Stimulated activated CD4-positive, alpha-beta T cell treated with anti-CD3 and anti-CD28 coated beads, Interleukin-1b, Interleukin-23, amount 100 ng/mL, for 24 hours (primary cell): ENCODE measurements around the gene CUBN.

ENCODE experiments used
- DNase-seq, 4 experiments: peaks; one replicate each; pipeline ENCODE4 v3.0.0-alpha.2; 2020; ENCODE audit warnings: low read depth in 4 of 4, low spot score in 1 of 4

The CUBN gene

DNA sequence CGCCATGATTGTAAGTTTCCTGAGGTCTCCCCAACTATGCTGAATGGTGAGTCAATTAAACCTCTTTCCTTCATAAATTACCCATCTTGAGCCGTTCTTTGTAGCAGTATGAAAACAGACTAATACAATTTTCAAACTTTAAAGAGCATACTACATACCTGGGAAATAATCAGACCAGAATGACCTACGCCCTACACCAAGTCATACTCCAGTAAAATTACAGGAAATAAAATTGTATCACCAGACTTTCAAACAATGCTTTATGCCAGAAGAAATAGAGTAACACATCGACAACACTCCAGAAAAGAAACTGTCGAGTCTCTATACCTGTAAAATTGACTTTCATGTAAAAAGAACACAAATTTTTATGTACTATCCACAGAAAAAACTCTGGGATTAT lies 331.0 kb downstream of the CUBN start:
- no peak for DNase-seq

DNA sequence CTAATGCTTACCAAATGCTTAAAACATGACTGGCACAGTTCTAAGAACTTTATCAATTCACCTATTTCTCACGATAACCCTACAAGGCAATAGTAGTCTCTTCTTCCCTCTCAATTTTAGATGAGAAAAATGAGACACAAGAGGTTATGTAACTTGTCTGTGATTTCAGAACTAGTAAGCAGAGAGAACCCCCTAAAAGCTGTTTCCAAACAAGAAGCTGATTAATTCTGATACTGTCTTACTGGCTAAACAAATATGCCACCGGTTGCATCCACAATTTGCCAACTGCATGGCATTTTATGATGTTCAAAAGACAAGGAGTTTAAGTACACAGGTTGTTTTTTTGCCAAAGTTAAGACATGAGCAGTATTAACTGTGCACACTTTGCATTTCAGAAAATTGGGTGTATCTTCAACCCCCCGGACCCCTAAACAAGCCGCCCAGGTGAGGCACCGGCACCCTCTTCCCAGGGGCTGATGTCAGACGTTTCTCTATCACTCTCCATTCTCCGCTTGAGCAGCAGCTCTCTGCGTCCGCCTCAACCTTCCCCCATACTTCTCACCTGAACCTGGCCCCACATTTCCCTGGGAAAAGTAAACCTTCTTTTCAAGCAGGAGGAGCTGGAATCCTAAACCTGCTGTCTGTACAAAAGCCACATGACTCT lies 334.1 kb downstream of the CUBN start:
- no peak for DNase-seq

DNA sequence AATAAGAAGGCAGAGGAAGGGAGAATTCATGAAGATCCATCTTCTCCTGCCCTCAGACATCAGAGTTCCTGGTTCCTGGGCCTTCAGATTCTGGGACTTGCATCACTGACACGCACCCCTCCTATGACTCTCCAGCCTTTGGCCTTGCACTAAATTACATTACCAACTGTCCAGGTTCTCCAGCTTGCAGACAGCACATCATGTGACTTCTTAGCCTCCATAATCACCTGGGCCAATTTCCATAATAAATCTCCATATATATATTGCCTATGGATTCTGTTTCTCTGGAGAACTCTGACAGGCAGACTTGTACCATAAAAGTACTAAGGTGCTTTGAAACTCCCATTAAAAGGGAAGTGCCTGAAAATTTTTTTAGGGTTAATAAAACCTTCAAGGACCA lies 335.6 kb downstream of the CUBN start:
- DNase-seq, result no peak

DNA sequence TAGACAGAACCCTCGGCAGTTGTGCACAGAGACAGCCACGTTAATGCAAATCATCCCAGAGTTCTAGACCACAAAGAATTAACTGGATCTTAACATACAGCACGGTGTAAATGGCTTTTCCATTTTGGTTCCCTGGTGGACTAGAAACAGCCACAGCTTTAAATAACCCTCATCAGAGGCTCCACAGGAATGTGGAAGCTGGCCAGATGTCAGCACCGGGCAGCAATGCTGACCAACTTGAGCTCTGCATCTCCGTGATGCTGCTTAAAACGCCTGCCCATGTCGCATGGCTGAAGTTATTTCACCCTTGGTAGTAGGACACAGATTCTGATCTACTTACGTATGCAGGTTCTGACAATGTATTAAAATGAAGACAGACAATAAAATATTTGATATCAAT lies 336.9 kb downstream of the CUBN start:
- DNase-seq, result no peak

DNA sequence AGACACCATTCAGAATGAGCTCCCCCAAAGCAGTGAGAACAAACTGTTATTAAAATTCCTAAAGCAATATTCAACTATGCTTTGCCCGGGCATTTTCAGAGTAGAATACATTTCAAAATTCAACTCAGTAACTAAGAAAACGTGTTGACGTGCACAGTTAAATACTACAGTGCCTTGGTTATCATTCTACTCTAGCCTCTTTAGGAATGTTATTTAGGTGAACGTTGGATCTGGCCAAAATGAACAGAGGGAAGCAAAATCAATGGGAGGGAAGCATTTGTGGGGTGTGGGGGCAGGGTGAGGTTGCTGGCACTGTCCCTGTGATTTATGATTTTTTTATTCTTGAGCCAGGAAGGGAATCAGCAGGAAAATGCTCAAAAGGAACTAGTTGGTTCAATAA lies 339.8 kb downstream of the CUBN start:
- DNase-seq, result no peak

DNA sequence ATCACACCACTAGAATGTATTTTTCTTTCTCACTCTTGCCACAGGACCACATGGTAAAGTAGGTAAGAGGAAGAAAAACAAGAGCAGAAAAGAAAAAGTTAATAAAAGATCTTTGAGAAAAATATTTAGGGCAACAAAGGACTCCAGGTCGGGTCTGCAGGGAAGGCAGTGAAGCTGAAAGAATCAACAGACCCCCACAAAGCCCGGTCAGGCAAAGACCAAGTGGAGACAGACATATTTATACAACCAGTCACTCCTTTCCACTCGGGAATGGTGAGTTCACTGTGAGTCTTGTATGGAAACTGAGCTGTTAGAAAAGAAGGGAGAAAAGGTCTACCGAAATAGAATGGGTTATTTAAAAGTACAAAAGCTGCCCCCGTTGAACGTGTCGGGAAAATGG lies 340.4 kb downstream of the CUBN start:
- no peak for DNase-seq

DNA sequence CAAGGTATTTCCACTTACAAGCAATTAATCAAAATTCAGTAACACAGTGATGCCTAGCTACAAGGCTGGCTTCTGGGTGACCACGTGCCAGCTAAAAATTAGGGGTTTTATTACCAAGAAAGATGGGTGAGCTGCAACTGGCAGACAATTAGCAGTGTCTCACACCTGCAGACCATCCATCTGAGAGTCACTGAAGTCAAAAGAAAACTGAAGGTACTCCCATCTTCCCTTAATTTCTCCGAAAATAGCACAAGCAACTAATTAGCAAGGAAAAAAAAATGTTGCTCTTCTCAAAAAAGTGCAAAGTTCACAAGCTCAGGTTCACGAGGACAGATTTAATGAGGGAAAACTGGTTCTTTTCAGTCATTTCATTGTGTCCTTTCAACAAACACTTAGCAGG lies 340.8 kb downstream of the CUBN start:
- DNase-seq, result no peak

DNA sequence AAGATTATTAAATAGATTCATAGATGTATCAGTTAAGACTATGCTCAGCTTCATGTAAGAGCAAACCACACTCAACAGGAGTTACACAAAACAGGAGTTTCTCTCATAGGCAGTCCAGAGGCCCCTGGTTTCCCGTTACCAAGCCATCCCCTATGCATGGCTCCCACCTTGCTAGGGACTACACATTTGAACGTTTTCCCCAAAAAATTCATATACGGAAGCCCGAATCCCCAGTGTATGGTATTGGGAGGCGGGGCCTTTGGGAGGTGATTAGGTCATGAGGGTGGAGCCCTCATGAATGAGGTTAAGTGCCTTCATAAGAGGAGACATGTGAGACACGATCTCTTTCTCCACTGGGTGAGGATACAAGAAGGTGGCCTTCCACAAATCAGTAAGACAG lies 341.5 kb downstream of the CUBN start:
- DNase-seq, result no peak

DNA sequence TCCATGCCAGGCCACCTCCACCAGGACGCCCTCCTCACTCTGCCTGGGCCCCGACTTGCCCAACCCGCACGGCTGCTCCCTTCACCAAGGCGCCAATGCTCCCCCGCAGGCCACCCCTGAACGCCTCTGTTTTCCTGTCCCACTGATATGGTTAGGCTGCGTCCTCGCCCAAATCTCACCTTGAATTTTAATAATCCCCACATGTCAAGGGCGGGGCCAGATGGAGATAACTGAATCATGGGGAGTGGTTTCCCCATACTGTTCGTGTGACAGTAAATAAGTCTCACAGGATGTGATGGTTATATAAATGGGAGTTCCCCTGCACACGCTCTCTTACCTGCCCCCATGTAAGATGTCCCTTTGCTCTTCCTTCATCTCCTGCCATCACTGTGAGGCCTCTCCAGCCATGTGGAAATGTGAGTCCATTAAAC lies 342.2 kb downstream of the CUBN start:
- DNase-seq, result peak; percentile 7 to 44 (median 33)

DNA sequence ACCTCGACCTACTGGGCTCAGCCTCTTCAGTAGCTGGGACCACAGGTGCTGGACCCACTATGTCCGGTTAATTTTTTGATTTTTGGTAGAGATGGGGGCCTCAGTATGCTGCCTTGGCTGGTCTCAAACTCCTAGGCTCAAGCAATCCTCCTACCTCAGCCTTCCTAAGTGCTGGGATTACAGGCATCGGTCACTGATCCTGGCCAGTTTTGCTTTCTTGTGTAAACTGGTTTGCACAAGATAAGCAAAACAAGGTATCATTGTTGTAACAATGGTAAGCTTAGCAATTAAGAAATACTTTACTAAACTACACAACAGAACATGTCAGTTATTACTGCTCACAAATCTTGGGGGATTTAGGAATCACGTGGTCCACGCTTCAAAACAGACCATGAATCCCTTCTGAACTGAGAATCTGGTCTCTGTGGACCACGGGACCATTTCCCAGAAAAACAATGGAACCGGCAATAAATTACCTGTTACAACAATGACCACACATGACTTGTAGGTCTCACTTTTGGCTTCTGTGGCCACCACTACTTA lies 349.2 kb downstream of the CUBN start:
- no peak for DNase-seq

DNA sequence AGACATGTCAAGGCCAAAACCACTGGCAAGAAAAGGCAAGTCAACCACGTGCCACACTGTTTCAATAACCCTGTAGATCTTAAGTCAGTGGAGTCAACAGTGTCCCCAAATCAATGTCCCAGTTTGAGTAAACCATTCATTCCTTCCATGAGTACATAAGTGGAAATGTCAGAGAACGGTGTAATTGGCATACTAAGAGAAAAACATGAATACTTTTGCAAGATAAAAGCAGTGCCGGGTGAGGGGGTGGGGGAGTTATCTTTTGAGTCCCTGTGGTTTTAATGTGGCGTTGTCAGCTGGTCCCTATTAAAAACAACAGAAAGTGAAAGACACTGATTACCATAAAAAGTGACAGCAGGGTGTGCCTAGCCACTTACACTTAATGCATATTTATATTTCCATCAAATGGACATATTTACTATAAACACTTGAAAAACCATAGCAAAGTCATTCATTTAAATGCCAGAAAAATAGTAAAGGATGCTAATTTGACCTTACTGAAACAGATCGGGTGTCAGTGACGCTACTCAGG lies 350.2 kb downstream of the CUBN start:
- peak; percentile 20 to 74 (median 37) for DNase-seq

DNA sequence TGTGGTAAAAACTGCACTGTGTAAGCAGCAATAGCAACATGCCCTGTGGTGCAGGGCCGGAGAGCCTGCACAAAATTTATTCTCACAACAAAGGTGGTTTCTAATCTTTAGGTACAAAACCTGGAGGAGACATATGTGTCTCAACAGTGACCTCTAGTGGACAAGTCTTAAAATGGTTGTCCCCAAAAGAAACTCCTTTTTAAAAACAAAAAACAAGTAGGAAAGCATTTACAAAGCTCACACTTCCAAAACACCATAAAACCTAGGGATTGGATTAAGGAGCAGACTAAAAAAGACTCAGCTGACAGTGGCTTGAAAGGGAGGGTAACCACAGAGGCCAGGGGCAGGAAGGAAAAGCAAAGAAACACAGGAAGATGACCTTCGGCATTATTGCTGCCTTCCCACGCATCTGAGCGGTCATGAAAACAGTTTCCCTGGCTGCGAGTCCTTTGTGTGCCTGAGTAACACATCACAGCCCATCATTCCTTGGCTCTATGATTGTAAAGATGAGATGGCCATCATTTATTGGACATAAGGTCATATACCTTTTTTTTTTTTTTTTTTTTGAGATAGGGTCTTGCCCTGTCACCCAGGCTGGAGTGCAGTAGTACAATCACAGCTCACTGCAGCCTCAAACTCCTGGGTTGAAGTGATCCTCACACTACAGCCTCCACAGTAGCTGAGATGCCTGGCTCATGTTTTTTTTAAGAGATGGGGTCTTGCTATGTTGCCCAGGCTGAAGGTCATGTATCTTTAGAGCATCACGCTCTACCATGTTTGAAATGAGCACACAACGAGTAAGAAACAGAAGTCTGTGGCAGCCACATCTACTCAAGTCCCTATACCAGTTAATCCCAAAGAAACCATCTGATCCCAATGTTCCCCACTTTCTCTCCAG lies 351.9 kb downstream of the CUBN start:
- no peak for DNase-seq

DNA sequence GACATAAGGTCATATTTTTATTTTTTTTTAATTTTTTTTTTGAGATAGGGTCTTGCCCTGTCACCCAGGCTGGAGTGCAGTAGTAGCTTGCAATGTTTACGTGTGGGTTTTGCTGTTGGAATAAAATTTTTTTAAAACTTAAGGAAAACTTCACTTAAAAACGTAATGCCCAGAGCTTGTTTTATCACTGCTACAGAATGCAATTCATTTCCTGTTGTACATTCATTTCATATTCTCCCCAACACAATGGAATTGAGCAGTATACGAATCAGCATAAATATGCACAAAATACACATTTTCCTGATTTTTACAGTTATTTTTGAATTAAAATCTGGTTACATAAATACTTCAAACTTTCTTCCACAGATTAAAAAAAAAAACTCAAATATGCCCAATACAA lies 352.7 kb downstream of the CUBN start:
- DNase-seq, result no peak
